Gastroesophageal sphincter (tissue), 3 donors: Measurements from ENCODE around the gene HNRNPD.

ENCODE experiments used
- POLR2A ChIP-seq, 2 donors: fragments of 450-650 bp; IDR thresholded peaks; one replicate each; pipeline ENCODE4 v1.6.1; 2017; ENCODE audit warnings: antibody characterized with exemption in 2 of 2, mild to moderate bottlenecking in 2 of 2, moderate library complexity in 1 of 2
- POLR2AphosphoS5 ChIP-seq: sonication (generic); formaldehyde crosslinking; IDR thresholded peaks from one replicate; pipeline ENCODE4 v1.6.1; 2017; ENCODE audit warnings: antibody characterized with exemption
- TF ChIP-seq, protein P1 (sequence below), 4 experiments: fragments of 200-600 bp in 2 of 4; fragments of 450-650 bp in 2 of 4; sonication (generic) in 1 of 4; IDR thresholded peaks; one replicate each; pipeline ENCODE4 v1.5.1; 2017 to 2019; ENCODE audit warnings: antibody characterized with exemption in 4 of 4, mild to moderate bottlenecking in 2 of 4, moderate library complexity in 2 of 4

DNA sequence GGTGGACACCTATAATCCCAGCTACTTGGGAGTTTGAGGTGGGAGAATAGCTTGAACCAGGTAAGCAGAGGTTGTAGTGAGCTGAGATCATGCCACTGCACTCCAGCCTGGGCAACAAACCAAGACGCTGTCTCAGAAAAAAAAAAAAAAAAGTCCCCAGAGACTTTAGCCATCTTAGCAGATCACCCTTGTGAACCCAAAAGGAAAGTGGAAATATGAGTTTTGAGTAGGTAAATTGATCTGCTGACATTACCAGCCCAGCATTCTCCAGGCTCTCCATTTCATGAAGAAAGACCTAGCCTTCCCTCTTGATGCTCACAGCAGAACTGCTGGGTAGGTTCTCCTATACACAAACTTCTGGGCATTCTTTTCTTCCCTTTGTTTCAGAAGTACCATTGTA is 24.5 kb upstream of the HNRNPD start:
- TF ChIP-seq POLR2A (IDR thresholded peaks at IDR 0.05) (no peak), POLR2AphosphoS5 (no peak)
- TF ChIP-seq, protein P1, sequence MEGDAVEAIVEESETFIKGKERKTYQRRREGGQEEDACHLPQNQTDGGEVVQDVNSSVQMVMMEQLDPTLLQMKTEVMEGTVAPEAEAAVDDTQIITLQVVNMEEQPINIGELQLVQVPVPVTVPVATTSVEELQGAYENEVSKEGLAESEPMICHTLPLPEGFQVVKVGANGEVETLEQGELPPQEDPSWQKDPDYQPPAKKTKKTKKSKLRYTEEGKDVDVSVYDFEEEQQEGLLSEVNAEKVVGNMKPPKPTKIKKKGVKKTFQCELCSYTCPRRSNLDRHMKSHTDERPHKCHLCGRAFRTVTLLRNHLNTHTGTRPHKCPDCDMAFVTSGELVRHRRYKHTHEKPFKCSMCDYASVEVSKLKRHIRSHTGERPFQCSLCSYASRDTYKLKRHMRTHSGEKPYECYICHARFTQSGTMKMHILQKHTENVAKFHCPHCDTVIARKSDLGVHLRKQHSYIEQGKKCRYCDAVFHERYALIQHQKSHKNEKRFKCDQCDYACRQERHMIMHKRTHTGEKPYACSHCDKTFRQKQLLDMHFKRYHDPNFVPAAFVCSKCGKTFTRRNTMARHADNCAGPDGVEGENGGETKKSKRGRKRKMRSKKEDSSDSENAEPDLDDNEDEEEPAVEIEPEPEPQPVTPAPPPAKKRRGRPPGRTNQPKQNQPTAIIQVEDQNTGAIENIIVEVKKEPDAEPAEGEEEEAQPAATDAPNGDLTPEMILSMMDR (IDR thresholded peaks at IDR 0.05), result no peak
